GM23248 (cell line): Measurements from ENCODE around the gene USP30. TPM values are rescaled to one million over a fixed set of nuclear protein-coding genes. Genes with fewer than 3 reads are reported as not detected.

Experiments
- DNase-seq: peaks from one replicate; pipeline ENCODE4 v3.0.0-alpha.2; 2015
- H2AFZ ChIP-seq: fragments of 200-600 bp; sonication (generic); 2 replicates; pipeline ENCODE4 v1.6.1; 2016; ENCODE audit warnings: antibody characterized with exemption
- H3F3A ChIP-seq: fragments of 200-600 bp; sonication (generic); 2 replicates; pipeline ENCODE4 v1.6.1; 2016; ENCODE audit warnings: mild to moderate bottlenecking, antibody characterized with exemption, mixed run types; ENCODE audit not compliant: insufficient read depth
- H3K27ac ChIP-seq: fragments of 200-600 bp; sonication (generic); 2 replicates; pipeline ENCODE4 v1.5.1; 2016; ENCODE audit warnings: mild to moderate bottlenecking
- H3K27me3 ChIP-seq: fragments of 200-600 bp; sonication (generic); replicated peaks from 2 replicates; pipeline ENCODE4 v1.6.1; 2016; ENCODE audit warnings: mild to moderate bottlenecking; ENCODE audit not compliant: insufficient read depth
- H3K36me3 ChIP-seq: fragments of 200-600 bp; sonication (generic); 2 replicates; pipeline ENCODE4 v1.6.1; 2016; ENCODE audit warnings: low read depth, mild to moderate bottlenecking
- H3K4me1 ChIP-seq: fragments of 200-600 bp; sonication (generic); 2 replicates; pipeline ENCODE4 v1.6.1; 2016; ENCODE audit warnings: mild to moderate bottlenecking; ENCODE audit not compliant: insufficient read depth
- H3K4me2 ChIP-seq: fragments of 200-600 bp; sonication (generic); one replicate; pipeline ENCODE4 v1.6.1; 2016; ENCODE audit warnings: mild to moderate bottlenecking; ENCODE audit not compliant: unreplicated experiment
- H3K4me3 ChIP-seq: fragments of 200-600 bp; sonication (generic); 2 replicates; pipeline ENCODE4 v1.5.1; 2016; ENCODE audit warnings: mild to moderate bottlenecking
- H3K79me2 ChIP-seq: fragments of 200-600 bp; sonication (generic); 2 replicates; pipeline ENCODE4 v1.6.1; 2016; ENCODE audit warnings: mild to moderate bottlenecking; ENCODE audit not compliant: insufficient read depth
- H3K9ac ChIP-seq: fragments of 200-600 bp; sonication (generic); 2 replicates; pipeline ENCODE4 v1.6.1; 2016; ENCODE audit warnings: mild to moderate bottlenecking
- H3K9me2 ChIP-seq: fragments of 200-600 bp; sonication (generic); 2 replicates; pipeline ENCODE4 v1.6.1; 2016; ENCODE audit warnings: mixed run types, mild to moderate bottlenecking, moderate library complexity; ENCODE audit not compliant: insufficient read depth
- H3K9me3 ChIP-seq: fragments of 200-600 bp; sonication (generic); one replicate; pipeline ENCODE4 v1.6.1; 2017; ENCODE audit warnings: low read depth
- H4K20me1 ChIP-seq: fragments of 200-600 bp; sonication (generic); 2 replicates; pipeline ENCODE4 v1.6.0; 2016; ENCODE audit not compliant: insufficient read depth
- EZH2 ChIP-seq: fragments of 200-600 bp; sonication (generic); IDR thresholded peaks from 2 replicates; pipeline ENCODE4 v1.6.1; 2018; ENCODE audit warnings: antibody characterized with exemption, mild to moderate bottlenecking; ENCODE audit not compliant: insufficient read depth, poor library complexity, severe bottlenecking
- EZH2phosphoT487 ChIP-seq: fragments of 200-600 bp; sonication (generic); IDR thresholded peaks from 2 replicates; pipeline ENCODE4 v1.6.1; 2018; ENCODE audit warnings: antibody characterized with exemption, moderate library complexity, mild to moderate bottlenecking, low read depth; ENCODE audit not compliant: insufficient read depth
- WGBS, 2 experiments: methylation state at CpG; one replicate each; pipeline ENCODE4 v1.1.6; 2015 to 2017; ENCODE audit warnings: low lambda C conversion rate in 2 of 2, low coverage in 1 of 2; ENCODE audit errors: missing lambda C conversion rate in 2 of 2; 5-methylcytosine and 5-hydroxymethylcytosine counted together
- in situ Hi-C: fragments of 300-500 bp; cut with MboI; formaldehyde crosslinking; loops from 2 replicates; pipeline ENCODE4 v1.15.0; 2020
- polyA plus RNA-seq: library from polyadenylated mRNA; unstranded; fragments of >200 nt; fragmentation: Nextera tagmentation; extraction: Ambion mirVana; gene quantifications from 2 replicates; pipeline ENCODE4 v1.2.1, GENCODE V29; 2016
- total RNA-seq: library from RNA; depleted of rRNA; stranded (reverse); fragments of >200 nt; shearing (Covaris generic); gene quantifications from 2 replicates; pipeline ENCODE4 v1.2.3, GENCODE V29; 2014

USP30 gene
- total and polyA plus RNA-seq, 2 experiments from 2014 or later: 6.5 to 7.5 TPM

- WGBS, 2 experiments: 60 to 65% methylated on average over 6 of the region's 6 CpGs
- Histone ChIP-seq H3K36me3 (no peaks in the 10 kb centered on the region), H3F3A (no peaks in the 10 kb centered on the region), H3K27me3 (no peaks in the 10 kb centered on the region), H3K4me2 (no peak overlapping the region), H3K9ac (no peak overlapping the region), H3K4me3 (no peak overlapping the region), H3K27ac (no peak overlapping the region), H2AFZ (no peak overlapping the region), H3K9me2 (no peaks in the 10 kb centered on the region), H4K20me1 (no peaks in the 10 kb centered on the region), H3K4me1 (no peaks in the 10 kb centered on the region), H3K9me3 (no peaks in the 10 kb centered on the region), H3K79me2 (no peaks in the 10 kb centered on the region)
- in situ Hi-C loops: no loop called here
- DNase-seq: no peak
- TF ChIP-seq EZH2 (no peak), EZH2phosphoT487 (no peak)
These were observed 37.2 kb upstream of the USP30 start for GRCh38 chr12:109014984-109015765.

GRCh38 chr12:109016016-109016415 is 36.4 kb upstream of the USP30 start:
- H3K4me1 ChIP-seq: no peaks in the 10 kb centered on the region
- H3K27me3 ChIP-seq: no peaks in the 10 kb centered on the region
- no peaks in the 10 kb centered on the region for H3F3A ChIP-seq
- H3K4me3 ChIP-seq: no peak overlapping the region
- DNase-seq: no peak
- in situ Hi-C loops: no loop called here
- no peaks in the 10 kb centered on the region for H3K36me3 ChIP-seq
- H3K4me2 ChIP-seq: no peak overlapping the region
- H3K9ac ChIP-seq: no peak overlapping the region
- no peaks in the 10 kb centered on the region for H3K79me2 ChIP-seq
- no peak overlapping the region for H3K27ac ChIP-seq
- TF ChIP-seq EZH2phosphoT487 (no peak), EZH2 (no peak)
- WGBS, 2 experiments: 29 to 36% methylated on average over 8 of the region's 8 CpGs
- no peaks in the 10 kb centered on the region for H4K20me1 ChIP-seq
- no peak overlapping the region for H2AFZ ChIP-seq
- H3K9me2 ChIP-seq: no peaks in the 10 kb centered on the region
- H3K9me3 ChIP-seq: no peaks in the 10 kb centered on the region

GRCh38 chr12:109016978-109017377 is 35.4 kb upstream of the USP30 start:
- no peaks in the 10 kb centered on the region for H4K20me1 ChIP-seq
- no peaks in the 10 kb centered on the region for H3K4me1 ChIP-seq
- no peak overlapping the region for H3K27ac ChIP-seq
- 54 to 61% methylated on average over 6 of the region's 6 CpGs for WGBS, 2 experiments
- no peaks in the 10 kb centered on the region for H3K79me2 ChIP-seq
- H3K4me3 ChIP-seq: no peak overlapping the region
- TF ChIP-seq EZH2phosphoT487: no peak
- TF ChIP-seq EZH2: no peak
- no peak overlapping the region for H2AFZ ChIP-seq
- DNase-seq: no peak
- H3K9ac ChIP-seq: no peak overlapping the region
- no peaks in the 10 kb centered on the region for H3K9me2 ChIP-seq
- in situ Hi-C loops: no loop called here
- no peaks in the 10 kb centered on the region for H3K27me3 ChIP-seq
- no peaks in the 10 kb centered on the region for H3K36me3 ChIP-seq
- H3K4me2 ChIP-seq: no peak overlapping the region
- no peaks in the 10 kb centered on the region for H3F3A ChIP-seq
- no peaks in the 10 kb centered on the region for H3K9me3 ChIP-seq

GRCh38 chr12:109018296-109018695 is 34.1 kb upstream of the USP30 start:
- in situ Hi-C loops: no loop called here
- no peak overlapping the region for H3K4me3 ChIP-seq
- H3K9me2 ChIP-seq: no peaks in the 10 kb centered on the region
- WGBS, 2 experiments: 6 to 12% methylated on average over 4 of the region's 4 CpGs
- no peaks in the 10 kb centered on the region for H3K79me2 ChIP-seq
- H3K27me3 ChIP-seq: no peaks in the 10 kb centered on the region
- H3F3A ChIP-seq: no peaks in the 10 kb centered on the region
- DNase-seq: no peak
- H3K9ac ChIP-seq: no peak overlapping the region
- TF ChIP-seq EZH2phosphoT487 (no peak), EZH2 (no peak)
- no peaks in the 10 kb centered on the region for H4K20me1 ChIP-seq
- no peaks in the 10 kb centered on the region for H3K9me3 ChIP-seq
- no peak overlapping the region for H3K27ac ChIP-seq
- no peaks in the 10 kb centered on the region for H3K36me3 ChIP-seq
- H3K4me1 ChIP-seq: no peaks in the 10 kb centered on the region
- no peak overlapping the region for H2AFZ ChIP-seq
- H3K4me2 ChIP-seq: no peak overlapping the region
